Neuronal stem cell (in vitro differentiated cells): Measurements from ENCODE around the gene GTPBP4.

Source experiments
- DNase-seq: peaks from one replicate; pipeline ENCODE4 v3.0.0-alpha.2; 2013; ENCODE audit warnings: low spot score
- H2AFZ ChIP-seq: one replicate; pipeline ENCODE4 v1.6.1; 2013; ENCODE audit warnings: mild to moderate bottlenecking, low read length, inconsistent platforms
- H2AK5ac ChIP-seq: 2 replicates; pipeline ENCODE4 v1.6.1; 2013; ENCODE audit warnings: low read depth, mild to moderate bottlenecking, inconsistent platforms, low read length, moderate library complexity, mixed read lengths
- H2BK120ac ChIP-seq: 2 replicates; pipeline ENCODE4 v1.6.1; 2013; ENCODE audit warnings: low read depth, mild to moderate bottlenecking, inconsistent platforms, low read length, moderate library complexity, mixed read lengths
- H2BK12ac ChIP-seq: one replicate; pipeline ENCODE4 v1.6.1; 2013; ENCODE audit warnings: low read length, inconsistent platforms
- H2BK15ac ChIP-seq: 2 replicates; pipeline ENCODE4 v1.6.1; 2013; ENCODE audit warnings: mild to moderate bottlenecking, low read length, inconsistent platforms, mixed read lengths
- H2BK5ac ChIP-seq: one replicate; pipeline ENCODE4 v1.6.1; 2013; ENCODE audit warnings: inconsistent platforms, mild to moderate bottlenecking, low read length, moderate library complexity
- H3K14ac ChIP-seq: one replicate; pipeline ENCODE4 v1.6.1; 2013; ENCODE audit warnings: low read length, inconsistent platforms
- H3K18ac ChIP-seq: 2 replicates; pipeline ENCODE4 v1.6.1; 2013; ENCODE audit warnings: low read length, inconsistent platforms
- H3K23ac ChIP-seq: 2 replicates; pipeline ENCODE4 v1.6.1; 2013; ENCODE audit warnings: low read depth, mild to moderate bottlenecking, mixed read lengths, low read length, inconsistent platforms; ENCODE audit not compliant: poor library complexity
- H3K27ac ChIP-seq: replicated peaks from 3 replicates; pipeline ENCODE4 v1.5.1; 2013; ENCODE audit warnings: low read length, inconsistent platforms
- H3K27me3 ChIP-seq, 3 experiments: 2 replicates each; pipeline ENCODE4 v1.6.1; 2013; ENCODE audit warnings: low read length in 3 of 3, mild to moderate bottlenecking in 2 of 3, inconsistent platforms in 1 of 3, low read depth in 1 of 3, mixed read lengths in 1 of 3, moderate library complexity in 1 of 3; ENCODE audit not compliant: control insufficient read depth in 3 of 3, insufficient read depth in 3 of 3
- H3K36me3 ChIP-seq, 2 donors: replicated peaks in 1 of 2; 2 replicates each; pipeline ENCODE4 v1.6.1; 2013; ENCODE audit warnings: low read length in 2 of 2; ENCODE audit not compliant: control insufficient read depth in 2 of 2, insufficient read depth in 2 of 2
- H3K4ac ChIP-seq: 2 replicates; pipeline ENCODE4 v1.6.1; 2013; ENCODE audit warnings: inconsistent platforms, mild to moderate bottlenecking, low read length, moderate library complexity
- H3K4me1 ChIP-seq, 2 donors: 1 replicate in 1 of 2; 2 replicates in 1 of 2; pipeline ENCODE4 v1.6.1; 2013; ENCODE audit warnings: low read length in 2 of 2, low read depth in 1 of 2; ENCODE audit not compliant: control insufficient read depth in 2 of 2, insufficient read depth in 1 of 2
- H3K4me2 ChIP-seq: one replicate; pipeline ENCODE4 v1.6.1; 2013; ENCODE audit warnings: mild to moderate bottlenecking, low read length, inconsistent platforms; ENCODE audit not compliant: insufficient read depth, poor library complexity, severe bottlenecking
- H3K4me3 ChIP-seq, 2 donors: 2 replicates each; pipeline ENCODE4 v1.5.1; 2013; ENCODE audit warnings: low read length in 2 of 2, mild to moderate bottlenecking in 2 of 2, inconsistent platforms in 1 of 2, moderate library complexity in 1 of 2
- H3K79me1 ChIP-seq: one replicate; pipeline ENCODE4 v1.6.1; 2013; ENCODE audit warnings: low read depth, mild to moderate bottlenecking, inconsistent platforms, low read length, moderate library complexity
- H3K9ac ChIP-seq: one replicate; pipeline ENCODE4 v1.6.1; 2013; ENCODE audit warnings: mild to moderate bottlenecking, low read depth, low read length, inconsistent platforms; ENCODE audit not compliant: poor library complexity
- H3K9me3 ChIP-seq, 2 donors: replicated peaks in 1 of 2; 2 replicates each; pipeline versions ENCODE3 to v1.6.1; 2013; ENCODE audit warnings: low read length in 2 of 2, mild to moderate bottlenecking in 2 of 2, inconsistent platforms in 1 of 2, low read depth in 1 of 2, mixed read lengths in 1 of 2, moderate library complexity in 1 of 2; ENCODE audit not compliant: control insufficient read depth in 2 of 2, insufficient read depth in 1 of 2
- H4K8ac ChIP-seq: one replicate; pipeline ENCODE4 v1.6.1; 2013; ENCODE audit warnings: low read depth, mild to moderate bottlenecking, inconsistent platforms, low read length, moderate library complexity
- H4K91ac ChIP-seq: one replicate; pipeline ENCODE4 v1.6.1; 2013; ENCODE audit warnings: low read length, low read depth, mild to moderate bottlenecking, inconsistent platforms; ENCODE audit not compliant: poor library complexity
- WGBS, 2 donors: extraction: QIAGEN DNeasy Blood & Tissue Kit; methylation state at CpG; one replicate each; pipeline ENCODE4 v1.1.7; 2013; ENCODE audit warnings: missing lambda C conversion rate in 2 of 2, mixed read lengths in 1 of 2; ENCODE audit not compliant: insufficient read length in 2 of 2, insufficient replicate concordance in 1 of 2; ENCODE audit errors: extremely low coverage in 2 of 2; 5-methylcytosine and 5-hydroxymethylcytosine counted together

Gene GTPBP4

GRCh38 chr10:974038-974784, 14.0 kb upstream of the GTPBP4 start:
- H2AK5ac ChIP-seq: no peak overlapping the region
- no peak overlapping the region for H2BK5ac ChIP-seq

GRCh38 chr10:974785-975074, 13.5 kb upstream of the GTPBP4 start:
- H3K14ac ChIP-seq: no peak overlapping the region
- peaks cover 4 to 17% of the 10 kb centered on the region in 2 donors for H3K9me3 ChIP-seq
- no peaks in the 10 kb centered on the region for H3K36me3 ChIP-seq
- H3K4me2 ChIP-seq: no peak overlapping the region
- no peak overlapping the region for H2AFZ ChIP-seq
- no peak overlapping the region for H3K18ac ChIP-seq
- no peak overlapping the region for H3K27ac ChIP-seq
- H3K79me1 ChIP-seq: no peaks in the 10 kb centered on the region
- no peak overlapping the region for H4K91ac ChIP-seq
- H4K8ac ChIP-seq: no peak overlapping the region
- no peak overlapping the region for H3K23ac ChIP-seq
- H3K4me1 ChIP-seq: peaks cover 2% of the 10 kb centered on the region in 2 donors
- H3K4me3 ChIP-seq: no peak overlapping the region
- no peak overlapping the region for H2BK15ac ChIP-seq
- DNase-seq: no peak
- no peak overlapping the region for H3K9ac ChIP-seq
- no peak overlapping the region for H2BK5ac ChIP-seq
- no peak overlapping the region for H3K4ac ChIP-seq
- H2BK120ac ChIP-seq: no peak overlapping the region
- WGBS, 2 donors: no CpG with 5 or more reads among the region's 5 CpGs
- H2BK12ac ChIP-seq: no peak overlapping the region
- no peak overlapping the region for H2AK5ac ChIP-seq
- no peaks in the 10 kb centered on the region for H3K27me3 ChIP-seq

More at GRCh38 chr10:974038-974784, 14.0 kb upstream of the GTPBP4 start:
- no peak overlapping the region for H2BK12ac ChIP-seq
- peaks cover 2% of the 10 kb centered on the region in 2 donors for H3K4me1 ChIP-seq
- H4K91ac ChIP-seq: no peak overlapping the region
- H3K18ac ChIP-seq: no peak overlapping the region
- H3K23ac ChIP-seq: no peak overlapping the region
- peaks cover 4 to 13% of the 10 kb centered on the region in 2 donors for H3K9me3 ChIP-seq
- DNase-seq: no peak
- no peak overlapping the region for H4K8ac ChIP-seq
- no peaks in the 10 kb centered on the region for H3K27me3 ChIP-seq
- H3K4ac ChIP-seq: no peak overlapping the region
- no peak overlapping the region for H2BK15ac ChIP-seq
- no peak overlapping the region for H3K4me3 ChIP-seq
- H3K4me2 ChIP-seq: no peak overlapping the region
- H3K9ac ChIP-seq: no peak overlapping the region
- H3K14ac ChIP-seq: no peak overlapping the region
- WGBS, 2 donors: no CpG with 5 or more reads among the region's 20 CpGs
- no peaks in the 10 kb centered on the region for H3K79me1 ChIP-seq
- H2BK120ac ChIP-seq: no peak overlapping the region
- H3K36me3 ChIP-seq: no peaks in the 10 kb centered on the region
- no peak overlapping the region for H2AFZ ChIP-seq
- H3K27ac ChIP-seq: no peak overlapping the region

- Histone ChIP-seq H3K27me3 (no peaks in the 10 kb centered on the region), H4K91ac (no peak overlapping the region), H2BK5ac (no peak overlapping the region), H3K4me1 (peaks cover 0 to 2% of the 10 kb centered on the region in 2 donors), H3K4me2 (no peak overlapping the region), H3K9ac (no peak overlapping the region), H3K4me3 (peak overlapping the region in 1 of 2 donors; percentile 49), H4K8ac (no peak overlapping the region), H3K79me1 (no peaks in the 10 kb centered on the region), H3K36me3 (no peaks in the 10 kb centered on the region), H3K27ac (no peak overlapping the region), H2BK120ac (no peak overlapping the region), H3K14ac (no peak overlapping the region), H3K9me3 (peaks cover 12 to 33% of the 10 kb centered on the region in 2 donors), H2AK5ac (no peak overlapping the region), H3K4ac (no peak overlapping the region), H2AFZ (no peak overlapping the region), H2BK15ac (no peak overlapping the region), H3K18ac (no peak overlapping the region), H2BK12ac (no peak overlapping the region), H3K23ac (peak overlapping the region; percentile 59)
- DNase-seq: no peak
- WGBS, 2 donors: no CpG with 5 or more reads among the region's 22 CpGs
These were observed 11.9 kb upstream of the GTPBP4 start for GRCh38 chr10:976316-976715.

- Histone ChIP-seq H3K4me1 (no peaks in the 10 kb centered on the region), H4K91ac (no peak overlapping the region), H2BK5ac (no peak overlapping the region), H3K4me2 (no peak overlapping the region), H3K18ac (no peak overlapping the region), H3K27me3 (no peaks in the 10 kb centered on the region), H3K9me3 (peaks cover 12 to 33% of the 10 kb centered on the region in 2 donors), H3K14ac (no peak overlapping the region), H3K9ac (no peak overlapping the region), H2BK12ac (no peak overlapping the region), H2BK120ac (no peak overlapping the region), H2AK5ac (no peak overlapping the region), H3K4ac (no peak overlapping the region), H3K4me3 (no peak overlapping the region), H3K36me3 (no peaks in the 10 kb centered on the region), H2AFZ (no peak overlapping the region), H3K27ac (no peak overlapping the region), H2BK15ac (no peak overlapping the region), H3K79me1 (no peaks in the 10 kb centered on the region), H4K8ac (no peak overlapping the region), H3K23ac (no peak overlapping the region)
- no CpG with 5 or more reads among the region's 2 CpGs for WGBS, 2 donors
- no peak for DNase-seq
These were observed 9.3 kb upstream of the GTPBP4 start for GRCh38 chr10:978826-979421.
